Adrenal gland (tissue), 5 donors: ENCODE data around the gene THAP4.

ENCODE experiments used
- CTCF ChIP-seq, 6 experiments: fragments of 450-650 bp in 4 of 6; fragments of 200-600 bp in 2 of 6; sonication (generic) in 1 of 6; IDR thresholded peaks; 1 replicate in 5 of 6; 2 replicates in 1 of 6; pipeline versions ENCODE4 v1.5.1 to v1.8.0; 2016 to 2021; ENCODE audit warnings: antibody characterized with exemption in 6 of 6, mild to moderate bottlenecking in 2 of 6, moderate library complexity in 1 of 6
- POLR2A ChIP-seq, 2 donors: fragments of 450-650 bp; IDR thresholded peaks; one replicate each; pipeline ENCODE4 v1.6.1; 2017; ENCODE audit warnings: antibody characterized with exemption in 2 of 2, mild to moderate bottlenecking in 2 of 2, moderate library complexity in 1 of 2
- donor health status: DM: no; HTN: no; CAD: no.

- no peak for TF ChIP-seq POLR2A (IDR thresholded peaks at IDR 0.05)
- no peak for TF ChIP-seq CTCF (IDR thresholded peaks at IDR 0.05)
These were observed 80.2 kb downstream of the THAP4 start for GRCh38 chr2:241556746-241557145.
